Thymus (tissue), 11 donors: Measurements from ENCODE around the gene ST6GAL1. TPM values are rescaled to one million over a fixed set of nuclear protein-coding genes. Genes with fewer than 3 reads are reported as not detected.
"Not testable (repeated sequence)": the region's sequence is repeated elsewhere in the genome, so short reads cannot be mapped to it uniquely, and the experiment has no call there.

Source experiments
- DNase-seq, 9 donors: peaks; one replicate each; pipeline ENCODE4 v3.0.0-alpha.2; 2013; ENCODE audit warnings: low spot score in 9 of 9, low read depth in 6 of 9, missing footprints in 1 of 9
- H3K27ac ChIP-seq, 2 donors: one replicate each; pipeline ENCODE4 v1.5.1; 2013; ENCODE audit warnings: control low read depth in 1 of 2, low read depth in 1 of 2, low read length in 1 of 2, mild to moderate bottlenecking in 1 of 2, moderate library complexity in 1 of 2
- H3K27me3 ChIP-seq, 2 donors: one replicate each; pipeline ENCODE4 v1.5.1; 2013; ENCODE audit warnings: low read length in 1 of 2; ENCODE audit not compliant: control insufficient read depth in 2 of 2, insufficient read depth in 1 of 2
- H3K36me3 ChIP-seq, 2 donors: one replicate each; pipeline ENCODE4 v1.5.1; 2013; ENCODE audit warnings: low read length in 1 of 2, mild to moderate bottlenecking in 1 of 2, moderate library complexity in 1 of 2; ENCODE audit not compliant: control insufficient read depth in 2 of 2, insufficient read depth in 2 of 2
- H3K4me1 ChIP-seq, 2 donors: one replicate each; pipeline ENCODE4 v1.5.1; 2013; ENCODE audit warnings: low read length in 2 of 2; ENCODE audit not compliant: control insufficient read depth in 2 of 2, insufficient read depth in 2 of 2
- H3K4me3 ChIP-seq, 2 donors: one replicate each; pipeline ENCODE4 v1.5.1; 2013; ENCODE audit warnings: low read length in 2 of 2, control low read depth in 1 of 2, mild to moderate bottlenecking in 1 of 2
- H3K9me3 ChIP-seq, 2 donors: one replicate each; pipeline ENCODE4 v1.5.1; 2013; ENCODE audit warnings: low read length in 1 of 2, mild to moderate bottlenecking in 1 of 2; ENCODE audit not compliant: control insufficient read depth in 2 of 2, insufficient read depth in 1 of 2
- WGBS: extraction: QIAGEN DNeasy Blood & Tissue Kit; methylation state at CpG from one replicate; pipeline ENCODE4 v1.1.7; 2013; 5-methylcytosine and 5-hydroxymethylcytosine counted together
- polyA plus RNA-seq: library from polyadenylated mRNA; stranded (reverse); fragments of 200-250 nt; gene quantifications from one replicate; pipeline ENCODE4 v1.2.3, GENCODE V29; 2013
- total RNA-seq: library from RNA; stranded (reverse); fragments of 120-200 nt; gene quantifications from one replicate; pipeline ENCODE4 v1.2.4, GENCODE V29; 2013
- donor health status: healthy.

Gene ST6GAL1
- total and polyA plus RNA-seq, 2 donors, result 37.6 to 39.2 TPM

GRCh38 chr3:187044867-187045552 is 114.7 kb downstream of the ST6GAL1 start:
- Histone ChIP-seq H3K36me3 (peaks cover 16 to 50% of the 10 kb centered on the region in 2 donors), H3K4me3 (no peak overlapping the region), H3K27me3 (no peaks in the 10 kb centered on the region), H3K4me1 (peaks cover 10 to 24% of the 10 kb centered on the region in 2 donors), H3K9me3 (no peaks in the 10 kb centered on the region), H3K27ac (no peak overlapping the region)
- no peak for DNase-seq
- WGBS, result 92% methylated on average over 4 of the region's 4 CpGs

- peaks cover 4 to 19% of the 10 kb centered on the region in 2 donors for H3K4me1 ChIP-seq
- H3K27me3 ChIP-seq, result no peaks in the 10 kb centered on the region
- H3K9me3 ChIP-seq, result no peaks in the 10 kb centered on the region
- DNase-seq, result no peak
- 97% methylated on average over 2 of the region's 2 CpGs for WGBS
- H3K4me3 ChIP-seq, result no peak overlapping the region
- no peak overlapping the region for H3K27ac ChIP-seq
- peaks cover 16 to 53% of the 10 kb centered on the region in 2 donors for H3K36me3 ChIP-seq
Observed at GRCh38 chr3:187046033-187046432, 115.7 kb downstream of the ST6GAL1 start.

- Histone ChIP-seq H3K27ac (no peak overlapping the region), H3K4me3 (no peak overlapping the region), H3K4me1 (no peaks in the 10 kb centered on the region), H3K9me3 (no peaks in the 10 kb centered on the region), H3K27me3 (no peaks in the 10 kb centered on the region), H3K36me3 (peaks cover 15 to 49% of the 10 kb centered on the region in 2 donors)
- WGBS, result 97% methylated on average over 5 of the region's 5 CpGs
- DNase-seq, result no peak
Observed at GRCh38 chr3:187049462-187050101, 119.3 kb downstream of the ST6GAL1 start.

GRCh38 chr3:187051066-187051465 is 120.7 kb downstream of the ST6GAL1 start:
- DNase-seq, result no peak
- 98% methylated on average over 5 of the region's 5 CpGs for WGBS
- no peaks in the 10 kb centered on the region for H3K9me3 ChIP-seq
- H3K27me3 ChIP-seq, result no peaks in the 10 kb centered on the region
- H3K4me3 ChIP-seq, result no peak overlapping the region
- H3K36me3 ChIP-seq, result peaks cover 15 to 40% of the 10 kb centered on the region in 2 donors
- no peaks in the 10 kb centered on the region for H3K4me1 ChIP-seq
- no peak overlapping the region for H3K27ac ChIP-seq

- Histone ChIP-seq H3K27me3 (no peaks in the 10 kb centered on the region), H3K36me3 (peaks cover 15 to 34% of the 10 kb centered on the region in 2 donors), H3K4me1 (no peaks in the 10 kb centered on the region), H3K9me3 (no peaks in the 10 kb centered on the region), H3K4me3 (no peak overlapping the region), H3K27ac (no peak overlapping the region)
- WGBS, result 97% methylated on average over 3 of the region's 3 CpGs
- DNase-seq, result no peak
Observed at GRCh38 chr3:187051724-187052366, 121.5 kb downstream of the ST6GAL1 start.

GRCh38 chr3:187052427-187052826 is 122.1 kb downstream of the ST6GAL1 start:
- DNase-seq, H3K27me3 ChIP-seq, H3K4me3 ChIP-seq, H3K9me3 ChIP-seq, H3K27ac ChIP-seq, H3K4me1 ChIP-seq: not testable (repeated sequence)
- WGBS, result 96% methylated on average over 2 of the region's 2 CpGs
- H3K36me3 ChIP-seq, result peaks cover 17 to 34% of the 10 kb centered on the region in 2 donors

- over 99% methylated on average over 2 of the region's 2 CpGs for WGBS
- H3K4me1 ChIP-seq, H3K4me3 ChIP-seq, H3K27ac ChIP-seq, DNase-seq, H3K27me3 ChIP-seq: not testable (repeated sequence)
- peaks cover 0 to 13% of the 10 kb centered on the region in 2 donors for H3K9me3 ChIP-seq
- peaks cover 21 to 41% of the 10 kb centered on the region in 2 donors for H3K36me3 ChIP-seq
Observed at GRCh38 chr3:187054433-187054832, 124.1 kb downstream of the ST6GAL1 start.

GRCh38 chr3:187057803-187058202 is 127.5 kb downstream of the ST6GAL1 start:
- H3K27me3 ChIP-seq, H3K4me1 ChIP-seq, DNase-seq, H3K4me3 ChIP-seq, H3K27ac ChIP-seq: not testable (repeated sequence)
- WGBS, result 78% methylated on average over 10 of the region's 10 CpGs
- Histone ChIP-seq H3K36me3 (peaks cover 13 to 28% of the 10 kb centered on the region in 2 donors), H3K9me3 (peaks cover 0 to 13% of the 10 kb centered on the region in 2 donors)

GRCh38 chr3:187061748-187062147 is 131.4 kb downstream of the ST6GAL1 start:
- peaks cover 6 to 25% of the 10 kb centered on the region in 2 donors for H3K4me1 ChIP-seq
- H3K27ac ChIP-seq, result no peak overlapping the region
- 96% methylated on average over 3 of the region's 3 CpGs for WGBS
- no peak overlapping the region for H3K4me3 ChIP-seq
- H3K9me3 ChIP-seq, result peaks cover 0 to 13% of the 10 kb centered on the region in 2 donors
- H3K36me3 ChIP-seq, result peaks cover 13 to 40% of the 10 kb centered on the region in 2 donors
- H3K27me3 ChIP-seq, result no peaks in the 10 kb centered on the region
- no peak for DNase-seq
